Keratinocyte (primary cell): ENCODE data around the gene ANKRD55. TPM values are rescaled to one million over a fixed set of nuclear protein-coding genes. Genes with fewer than 3 reads are reported as not detected.

Experiments
- DNase-seq: peaks from one replicate; pipeline ENCODE4 v3.0.0-alpha.2; 2011; ENCODE audit warnings: low read depth, missing footprints, low spot score
- FAIRE-seq: peaks from 2 replicates; lab custom pipeline; 2011; peaks lifted over from hg19 to GRCh38; lab: Jason Lieb, UNC
- H2AFZ ChIP-seq: 2 replicates; pipeline ENCODE4 v1.6.0; 2012; ENCODE audit warnings: low read length, control low read depth, inconsistent platforms; ENCODE audit not compliant: control insufficient read depth
- H3K27ac ChIP-seq: 2 replicates; pipeline ENCODE4 v1.5.1; 2011; ENCODE audit warnings: low read length; ENCODE audit not compliant: control insufficient read depth, insufficient read depth
- H3K27me3 ChIP-seq: 3 replicates; pipeline ENCODE4 v1.6.0; 2011; ENCODE audit warnings: low read length; ENCODE audit not compliant: control insufficient read depth, insufficient read depth; ENCODE audit errors: extremely low read depth
- H3K36me3 ChIP-seq, 2 experiments: 2 replicates in 1 of 2; 3 replicates in 1 of 2; pipeline ENCODE4 v1.5.1; 2011; ENCODE audit warnings: low read length in 2 of 2, mild to moderate bottlenecking in 1 of 2; ENCODE audit not compliant: control insufficient read depth in 2 of 2, insufficient read depth in 2 of 2; ENCODE audit errors: extremely low read depth in 1 of 2
- H3K4me1 ChIP-seq: 3 replicates; pipeline ENCODE4 v1.5.1; 2011; ENCODE audit warnings: low read length; ENCODE audit not compliant: control insufficient read depth, insufficient read depth; ENCODE audit errors: extremely low read depth
- H3K4me2 ChIP-seq: 3 replicates; pipeline ENCODE4 v1.6.0; 2011; ENCODE audit warnings: low read depth, low read length; ENCODE audit not compliant: control insufficient read depth, insufficient read depth; ENCODE audit errors: extremely low read depth
- H3K4me3 ChIP-seq, 3 experiments: fragments of 200-600 bp in 1 of 3; sonication (generic) in 1 of 3; 2 replicates in 2 of 3; 3 replicates in 1 of 3; pipeline ENCODE4 v1.5.1; 2011 to 2016; ENCODE audit warnings: low read length in 3 of 3, mild to moderate bottlenecking in 3 of 3, control low read depth in 2 of 3, inconsistent platforms in 1 of 3, low read depth in 1 of 3, mixed read lengths in 1 of 3, mixed run types in 1 of 3, moderate library complexity in 1 of 3; ENCODE audit not compliant: control insufficient read depth in 2 of 3, insufficient read depth in 2 of 3; ENCODE audit errors: extremely low read depth in 1 of 3
- H3K79me2 ChIP-seq: 2 replicates; pipeline ENCODE4 v1.6.0; 2012; ENCODE audit warnings: low read length; ENCODE audit not compliant: control insufficient read depth, insufficient read depth
- H3K9ac ChIP-seq: 3 replicates; pipeline ENCODE4 v1.6.0; 2011; ENCODE audit warnings: low read length; ENCODE audit not compliant: control insufficient read depth, insufficient read depth; ENCODE audit errors: extremely low read depth
- H3K9me1 ChIP-seq: 3 replicates; pipeline ENCODE4 v1.6.0; 2011; ENCODE audit warnings: low read length; ENCODE audit not compliant: control insufficient read depth, insufficient read depth; ENCODE audit errors: extremely low read depth
- H3K9me3 ChIP-seq: 2 replicates; pipeline ENCODE4 v1.5.1; 2012; ENCODE audit warnings: low read depth, low read length; ENCODE audit not compliant: control insufficient read depth
- H4K20me1 ChIP-seq: 3 replicates; pipeline ENCODE4 v1.6.0; 2011; ENCODE audit warnings: low read length; ENCODE audit not compliant: control insufficient read depth, insufficient read depth; ENCODE audit errors: extremely low read depth
- EZH2 ChIP-seq: IDR thresholded peaks from one replicate; pipeline ENCODE4 v1.6.1; 2012; ENCODE audit warnings: inconsistent platforms, mild to moderate bottlenecking, low read length, moderate library complexity
- dilution Hi-C: fragments of 300-500 bp; cut with MboI; formaldehyde crosslinking; loops from one replicate; pipeline ENCODE4 v1.7.0; 2020; ENCODE audit warnings: low sequenced_read_pairs; ENCODE audit not compliant: extremely low pct_ligation_motif_present
- polyA plus RNA-seq, 5 experiments: library from polyadenylated mRNA; depleted of rRNA in 3 of 5; stranded (reverse) in 3 of 5; stranded (forward) in 1 of 5; unstranded in 1 of 5; fragments of >200 nt; gene quantifications; 1 replicate in 1 of 5; 2 replicates in 3 of 5; 3 replicates in 1 of 5; pipeline versions ENCODE4 v1.2.1 to v1.2.3, GENCODE V29; 2011 to 2012; ENCODE audit warnings: missing spikeins in 2 of 5, low read depth in 1 of 5, low replicate concordance in 1 of 5
- TF ChIP-seq, protein P1 (sequence below), 3 experiments: IDR thresholded peaks in 1 of 3; conservative IDR thresholded peaks in 1 of 3; optimal IDR thresholded peaks in 1 of 3; 2 replicates in 2 of 3; 3 replicates in 1 of 3; pipeline versions ENCODE3 to v1.5.1; 2011; ENCODE audit warnings: low read length in 3 of 3, mild to moderate bottlenecking in 3 of 3, moderate library complexity in 2 of 3, control low read depth in 1 of 3, inconsistent platforms in 1 of 3; ENCODE audit not compliant: insufficient read depth in 2 of 3; ENCODE audit errors: extremely low read depth in 1 of 3

ANKRD55 gene
- polyA plus RNA-seq, 1 donor (not counting 4 experiments of a cell fraction or from before 2014, with no cell fraction given), result not detected

DNA sequence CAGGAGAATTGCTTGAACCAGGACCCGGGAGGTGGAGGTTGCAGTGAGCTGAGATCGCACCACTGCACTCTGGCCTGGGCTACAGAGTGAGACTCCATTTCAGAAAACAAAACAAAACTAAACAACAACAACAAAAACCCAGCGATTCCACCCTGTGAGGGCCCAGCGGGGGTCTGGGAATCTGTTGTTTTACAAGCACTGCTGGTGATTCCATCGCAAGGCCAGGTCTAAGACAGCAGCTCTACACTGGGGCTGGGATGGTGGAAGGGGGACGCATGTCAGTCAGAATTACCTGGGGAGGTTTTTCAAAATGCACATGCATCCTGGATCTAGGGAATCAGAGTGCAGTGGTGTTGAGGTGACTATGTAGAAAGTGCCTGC lies 90.9 kb downstream of the ANKRD55 start:
- DNase-seq (no peak), FAIRE-seq (no peak)
- dilution Hi-C loops, result no loop called here
- Histone ChIP-seq H3K27me3 (no peaks in the 10 kb centered on the region), H3K27ac (no peak overlapping the region), H3K36me3 (no peaks in the 10 kb centered on the region), H3K4me2 (no peak overlapping the region), H3K4me1 (peaks cover 18% of the 10 kb centered on the region), H3K79me2 (no peaks in the 10 kb centered on the region), H3K9ac (no peak overlapping the region), H3K4me3 (no peak overlapping the region), H4K20me1 (no peaks in the 10 kb centered on the region), H2AFZ (no peak overlapping the region), H3K9me3 (no peaks in the 10 kb centered on the region), H3K9me1 (no peaks in the 10 kb centered on the region)
- TF ChIP-seq EZH2, result no peak
- TF ChIP-seq, protein P1, sequence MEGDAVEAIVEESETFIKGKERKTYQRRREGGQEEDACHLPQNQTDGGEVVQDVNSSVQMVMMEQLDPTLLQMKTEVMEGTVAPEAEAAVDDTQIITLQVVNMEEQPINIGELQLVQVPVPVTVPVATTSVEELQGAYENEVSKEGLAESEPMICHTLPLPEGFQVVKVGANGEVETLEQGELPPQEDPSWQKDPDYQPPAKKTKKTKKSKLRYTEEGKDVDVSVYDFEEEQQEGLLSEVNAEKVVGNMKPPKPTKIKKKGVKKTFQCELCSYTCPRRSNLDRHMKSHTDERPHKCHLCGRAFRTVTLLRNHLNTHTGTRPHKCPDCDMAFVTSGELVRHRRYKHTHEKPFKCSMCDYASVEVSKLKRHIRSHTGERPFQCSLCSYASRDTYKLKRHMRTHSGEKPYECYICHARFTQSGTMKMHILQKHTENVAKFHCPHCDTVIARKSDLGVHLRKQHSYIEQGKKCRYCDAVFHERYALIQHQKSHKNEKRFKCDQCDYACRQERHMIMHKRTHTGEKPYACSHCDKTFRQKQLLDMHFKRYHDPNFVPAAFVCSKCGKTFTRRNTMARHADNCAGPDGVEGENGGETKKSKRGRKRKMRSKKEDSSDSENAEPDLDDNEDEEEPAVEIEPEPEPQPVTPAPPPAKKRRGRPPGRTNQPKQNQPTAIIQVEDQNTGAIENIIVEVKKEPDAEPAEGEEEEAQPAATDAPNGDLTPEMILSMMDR (optimal IDR thresholded peaks at IDR 0.05 in 1 of 3, IDR thresholded peaks at IDR 0.05 in 1 of 3, conservative IDR thresholded peaks at IDR 0.05 in 1 of 3; ENCODE audit: extremely low read depth in 1 of 3, insufficient read depth in 2 of 3, low read length in 3 of 3), result no peak

DNA sequence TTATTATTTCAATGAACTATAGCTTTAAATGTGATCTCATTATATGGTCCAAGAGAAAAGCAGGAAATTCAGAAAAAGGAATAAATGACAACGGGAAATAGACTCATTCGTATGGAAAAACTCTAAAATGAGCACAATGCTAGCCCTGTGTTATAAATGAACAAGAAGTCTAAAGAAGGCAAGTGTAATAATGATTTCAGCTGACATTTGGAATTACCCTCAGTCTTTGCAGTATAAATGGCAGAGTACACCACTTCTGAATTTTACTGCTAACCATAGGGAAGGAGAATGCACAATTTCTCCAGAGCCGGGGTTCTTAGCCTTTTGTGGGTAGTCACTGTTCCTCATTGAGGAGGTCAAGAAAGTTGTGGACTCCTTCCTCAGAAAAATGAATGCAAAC lies 93.1 kb downstream of the ANKRD55 start:
- no peak overlapping the region for H3K4me2 ChIP-seq
- no peak overlapping the region for H3K9ac ChIP-seq
- no peak for DNase-seq
- no peak overlapping the region for H3K4me3 ChIP-seq
- H4K20me1 ChIP-seq, result no peaks in the 10 kb centered on the region
- H3K27ac ChIP-seq, result no peak overlapping the region
- H3K27me3 ChIP-seq, result no peaks in the 10 kb centered on the region
- dilution Hi-C loops, result no loop called here
- H3K79me2 ChIP-seq, result no peaks in the 10 kb centered on the region
- no peak overlapping the region for H2AFZ ChIP-seq
- no peak for FAIRE-seq
- H3K9me3 ChIP-seq, result no peaks in the 10 kb centered on the region
- H3K36me3 ChIP-seq, result no peaks in the 10 kb centered on the region
- H3K4me1 ChIP-seq, result peaks cover 9% of the 10 kb centered on the region
- no peaks in the 10 kb centered on the region for H3K9me1 ChIP-seq
- TF ChIP-seq, protein P1 (optimal IDR thresholded peaks at IDR 0.05 in 1 of 3, IDR thresholded peaks at IDR 0.05 in 1 of 3, conservative IDR thresholded peaks at IDR 0.05 in 1 of 3; ENCODE audit: extremely low read depth in 1 of 3, insufficient read depth in 2 of 3, low read length in 3 of 3), result no peak
- no peak for TF ChIP-seq EZH2
